Hematopoietic multipotent progenitor cell (in vitro differentiated cells): ENCODE data around the gene SLC4A8. TPM values are rescaled to one million over a fixed set of nuclear protein-coding genes. Genes with fewer than 3 reads are reported as not detected.

ENCODE experiments used
- DNase-seq, 3 donors: peaks; one replicate each; pipeline ENCODE4 v3.0.0-alpha.2; 2011 to 2015; ENCODE audit warnings: low read depth in 2 of 3, low spot score in 2 of 3
- total RNA-seq: library from RNA; depleted of rRNA; stranded (reverse); fragments of >200 nt; gene quantifications from one replicate; pipeline ENCODE4 v1.2.3, GENCODE V29; 2012

Gene SLC4A8
- 5.1 TPM for total RNA-seq

GRCh38 chr12:51424662-51425539 is at the start of gene SLC4A8:
Gene SLC4A8 (plus strand): TSS chr12:51424831. CDS start chr12:51424988, 157 bp downstream.
- DNase-seq: peak; percentile 35 to 89 (median 87)

GRCh38 chr12:51374856-51375255 is 49.8 kb upstream of the SLC4A8 start:
- DNase-seq: no peak

- DNase-seq: no peak
Observed at GRCh38 chr12:51377099-51377984, 47.3 kb upstream of the SLC4A8 start.

- peak in 1 of 3 donors; percentile 76 for DNase-seq
Observed at GRCh38 chr12:51378749-51379148, 45.9 kb upstream of the SLC4A8 start.

- DNase-seq: no peak
Observed at GRCh38 chr12:51379571-51379970, 45.1 kb upstream of the SLC4A8 start.

- DNase-seq: no peak
Observed at GRCh38 chr12:51381226-51382079, 43.2 kb upstream of the SLC4A8 start.

- DNase-seq: no peak
Observed at GRCh38 chr12:51382173-51382572, 42.5 kb upstream of the SLC4A8 start.

- peak in 1 of 3 donors; percentile 50 for DNase-seq
Observed at GRCh38 chr12:51383269-51383905, 41.2 kb upstream of the SLC4A8 start.

GRCh38 chr12:51386351-51386750 is 38.3 kb upstream of the SLC4A8 start:
- no peak for DNase-seq

GRCh38 chr12:51388069-51388799 is 36.4 kb upstream of the SLC4A8 start:
- DNase-seq: peak in 1 of 3 donors; percentile 71

GRCh38 chr12:51388846-51389245 is 35.8 kb upstream of the SLC4A8 start:
- no peak for DNase-seq

- DNase-seq: peak in 1 of 3 donors; percentile 14
Observed at GRCh38 chr12:51389302-51389999, 35.2 kb upstream of the SLC4A8 start.

GRCh38 chr12:51390457-51390856 is 34.2 kb upstream of the SLC4A8 start:
- DNase-seq: no peak

GRCh38 chr12:51390891-51391282 is 33.7 kb upstream of the SLC4A8 start:
- peak in 1 of 3 donors; percentile 50 for DNase-seq

GRCh38 chr12:51391283-51392123 is 33.1 kb upstream of the SLC4A8 start, which contains the start of gene GALNT6:
Gene GALNT6 (minus strand): TSS chr12:51391406. CDS start chr12:51379781, 11,625 bp downstream.
- peak in 2 of 3 donors; percentile 52 to 57 for DNase-seq

GRCh38 chr12:51392556-51393237 is 31.9 kb upstream of the SLC4A8 start:
- DNase-seq: peak in 1 of 3 donors; percentile 64
